GM18870 (cell line): ENCODE data around the gene KRT33B.

Experiments
- ATAC-seq: cut with Tn5 transposase; IDR thresholded peaks from one replicate; pipeline ENCODE4 v1.9.1; 2021; ENCODE audit warnings: moderate library complexity; ENCODE audit not compliant: unreplicated experiment

KRT33B gene

DNA sequence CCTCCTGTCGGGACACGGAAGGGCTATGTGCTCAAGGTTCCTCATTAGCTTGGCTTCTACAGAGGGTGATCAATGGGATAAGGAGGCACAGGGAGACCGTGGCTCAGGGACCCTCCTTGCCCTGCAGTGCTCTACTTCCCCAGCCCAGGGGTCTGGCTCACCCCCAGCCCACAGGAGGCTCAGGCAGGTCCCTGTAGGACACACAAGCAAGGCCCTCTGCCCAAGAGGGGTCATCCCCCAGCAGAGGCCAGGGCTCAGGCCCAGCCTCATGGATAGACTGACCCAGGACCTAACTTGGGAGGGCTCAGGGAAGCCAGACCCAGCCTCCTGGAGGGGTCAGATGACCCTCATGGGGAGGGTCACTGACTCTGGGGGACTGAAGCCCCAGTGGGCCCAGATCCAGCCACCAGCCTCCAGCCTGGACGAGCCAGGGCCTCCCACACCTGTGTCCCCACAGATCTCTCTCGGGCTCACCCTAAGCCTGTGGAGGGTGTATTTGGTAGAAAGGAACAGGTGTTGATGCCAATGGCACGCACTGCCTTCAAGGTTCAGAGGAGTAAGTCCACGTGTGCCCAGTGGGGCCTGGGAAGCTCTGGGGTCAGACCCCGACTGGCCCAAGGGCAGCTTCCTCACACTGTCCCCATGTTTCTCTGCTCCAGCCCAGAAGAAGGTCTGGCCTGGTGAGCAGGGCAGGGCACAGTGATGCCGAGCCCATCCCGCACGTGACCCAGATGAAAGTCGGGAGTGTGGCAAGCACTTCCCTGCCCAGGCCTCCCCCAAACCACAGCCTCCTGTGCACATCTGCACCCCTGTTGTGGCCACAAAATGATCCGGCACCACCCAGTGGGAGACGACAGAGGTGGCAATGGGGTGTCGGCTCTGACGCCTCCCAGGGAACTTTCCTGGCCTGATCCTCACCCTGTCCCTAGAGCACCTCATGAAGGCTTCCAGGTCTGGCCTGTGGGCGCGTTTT, 43.2 kb downstream of the KRT33B start:
- ATAC-seq: no peak

DNA sequence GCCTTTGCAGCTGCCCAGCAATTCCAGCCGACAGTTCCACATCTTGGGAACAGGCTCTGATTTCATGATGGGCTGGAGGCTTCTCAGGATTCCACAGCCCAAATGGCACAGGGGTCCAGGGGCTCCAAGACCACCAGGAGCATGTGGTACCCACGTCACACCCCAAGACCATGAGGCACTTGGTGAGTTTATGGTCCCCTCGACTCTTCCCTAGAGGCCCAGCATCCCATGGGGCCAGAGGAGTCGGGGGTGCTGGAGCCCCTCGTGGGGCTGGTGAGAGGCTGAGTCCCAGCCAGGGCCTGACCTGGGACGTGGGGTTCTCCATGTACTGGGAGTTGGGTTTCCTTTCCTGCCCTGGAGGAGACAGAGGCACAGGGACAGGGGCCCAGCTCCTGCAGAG, 44.0 kb downstream of the KRT33B start:
- ATAC-seq: no peak

DNA sequence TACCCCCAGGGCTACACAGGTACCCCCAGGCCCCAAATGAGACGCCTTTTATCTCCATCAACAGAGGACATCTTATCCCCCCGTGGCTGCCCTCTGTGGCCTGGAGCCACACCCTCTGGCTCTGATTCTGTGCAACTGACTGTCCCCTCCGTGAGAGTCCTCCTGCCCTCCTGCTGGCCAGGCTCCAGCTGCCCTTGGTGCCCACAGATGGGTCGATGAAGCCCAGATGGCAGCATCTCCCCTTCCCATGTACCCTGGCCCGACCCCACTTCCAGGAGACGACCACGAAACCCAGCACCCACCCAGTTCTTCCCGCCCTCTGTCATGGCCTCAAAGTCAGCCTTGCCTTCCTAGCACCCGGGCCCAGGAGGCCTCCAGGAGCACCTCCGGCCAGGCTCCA, 44.5 kb downstream of the KRT33B start:
- ATAC-seq: no peak

DNA sequence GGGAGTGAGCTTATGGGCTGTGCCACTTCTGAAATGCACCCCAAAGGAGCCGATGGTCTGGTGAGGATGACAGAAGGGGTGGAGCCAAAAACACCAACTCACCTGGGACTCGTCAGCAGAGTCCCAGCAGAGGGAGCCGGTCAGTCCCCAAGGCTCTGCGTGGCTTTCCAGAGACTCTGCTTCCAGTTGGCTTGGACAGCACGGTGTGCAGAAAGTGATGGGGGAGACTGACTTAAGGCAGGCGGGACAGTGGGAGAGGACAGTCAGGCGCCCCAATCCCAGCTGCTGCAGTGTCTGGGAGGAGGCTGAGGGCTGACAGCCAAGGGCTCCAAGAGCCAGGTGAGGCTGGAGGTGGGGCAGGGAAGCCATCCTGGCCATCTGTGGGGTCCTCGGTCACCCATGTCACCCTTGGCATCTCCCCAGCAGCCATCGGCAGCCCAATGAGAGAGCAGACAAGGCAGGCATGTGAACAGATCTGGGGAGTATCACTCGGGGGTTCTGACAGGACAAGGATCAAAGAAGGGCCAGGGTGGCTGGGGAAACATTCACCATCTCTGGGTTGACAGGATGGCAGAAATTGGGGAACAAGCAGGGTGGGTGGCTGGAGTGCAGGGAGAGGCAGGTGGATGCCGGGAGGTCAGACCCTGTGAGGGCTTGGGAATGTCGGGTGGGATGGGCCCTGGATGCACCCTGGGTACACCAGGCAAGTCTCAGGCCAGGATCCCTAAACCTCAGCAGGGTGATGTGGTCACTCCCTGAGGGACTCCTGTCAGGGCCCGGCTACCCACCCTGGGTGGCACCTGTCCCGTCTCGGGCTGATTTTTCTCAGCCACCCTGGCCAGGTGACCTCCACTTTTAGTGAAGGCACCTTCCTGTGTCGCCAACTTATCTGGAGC, 45.2 kb downstream of the KRT33B start:
- no peak for ATAC-seq

DNA sequence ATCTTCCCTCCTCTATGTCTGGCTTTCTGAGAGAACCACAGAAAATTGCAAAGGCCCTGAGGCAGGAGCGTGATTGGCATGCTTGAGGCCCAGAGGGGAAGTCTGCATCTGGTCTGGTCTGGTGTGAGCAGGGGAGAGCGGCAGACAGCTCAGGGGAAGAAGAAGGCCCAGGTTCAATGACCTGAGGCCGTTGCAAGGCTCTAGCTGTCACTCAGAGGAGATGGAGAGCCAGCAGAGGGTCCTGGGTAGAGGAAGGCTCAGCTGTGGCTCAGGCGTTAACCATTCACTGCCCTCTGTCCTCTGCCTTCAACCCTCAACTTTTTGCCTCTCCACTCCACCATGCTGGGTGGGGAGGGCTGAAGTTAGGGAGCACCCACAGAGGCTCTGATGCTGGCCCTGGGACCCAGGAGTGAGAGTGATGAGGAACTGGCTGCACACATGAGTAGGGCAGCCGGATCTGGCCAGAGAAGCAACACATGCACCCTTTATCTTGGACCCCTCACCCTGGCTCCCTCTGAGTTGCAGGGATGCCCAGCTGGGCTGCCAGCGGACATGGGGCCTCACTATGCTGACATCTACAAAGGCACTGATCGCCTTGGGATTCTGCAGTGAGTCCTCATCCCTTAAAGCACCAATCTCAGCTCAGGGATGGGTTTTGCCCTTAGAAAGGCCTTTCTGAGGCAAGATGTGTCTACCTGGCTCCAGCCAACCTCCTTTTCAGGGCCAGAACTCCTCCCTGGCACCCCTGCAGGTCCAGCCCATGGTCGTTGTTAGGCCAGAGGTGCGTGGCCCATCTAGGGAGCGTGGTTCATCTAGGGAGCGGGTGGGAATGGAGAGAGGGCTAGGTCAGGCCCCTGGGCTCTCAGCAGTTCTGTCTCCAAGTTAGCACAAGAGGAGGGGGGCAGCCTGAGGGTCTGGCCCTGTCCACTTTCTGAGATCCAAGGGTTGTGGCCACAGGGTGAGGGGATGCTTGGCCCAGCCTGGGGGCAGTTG, 46.4 kb downstream of the KRT33B start:
- no peak for ATAC-seq

DNA sequence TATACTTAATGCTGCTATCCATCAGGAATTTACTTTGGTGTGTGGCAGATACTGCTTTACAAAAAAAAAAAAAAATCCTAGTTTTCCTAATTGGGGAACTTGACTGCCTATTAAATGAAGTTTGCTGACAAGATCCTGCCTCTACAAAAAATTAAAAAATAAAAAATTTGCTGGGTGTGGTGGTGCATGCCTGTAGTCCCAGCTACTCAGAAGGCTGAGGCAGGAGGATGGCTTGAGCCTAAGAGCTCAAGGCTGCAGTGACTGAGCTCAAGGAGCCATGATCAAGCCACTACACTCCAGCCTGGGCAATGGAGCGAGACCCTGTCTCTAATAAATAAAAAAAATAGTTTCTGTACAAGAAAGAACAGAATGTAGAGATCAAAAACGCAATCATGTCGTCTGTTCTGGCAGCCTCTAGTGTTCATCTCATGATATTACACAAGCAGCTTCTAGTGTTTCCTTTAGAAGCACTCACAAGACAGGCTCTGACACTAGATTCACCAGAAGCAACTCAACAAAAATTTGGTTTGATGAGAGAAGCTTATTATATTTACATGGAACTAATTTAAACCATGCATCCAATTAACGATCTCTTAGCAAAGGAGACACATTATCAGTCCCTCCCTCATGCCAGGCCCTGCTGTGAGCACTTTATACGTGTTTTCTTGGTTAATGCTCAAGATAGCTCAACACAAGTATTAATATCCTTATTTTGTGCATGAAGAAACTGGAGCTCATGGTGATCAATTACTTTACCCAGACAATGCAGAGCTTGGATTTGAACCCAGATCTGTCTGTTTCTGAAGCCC, 47.3 kb downstream of the KRT33B start:
- no peak for ATAC-seq

DNA sequence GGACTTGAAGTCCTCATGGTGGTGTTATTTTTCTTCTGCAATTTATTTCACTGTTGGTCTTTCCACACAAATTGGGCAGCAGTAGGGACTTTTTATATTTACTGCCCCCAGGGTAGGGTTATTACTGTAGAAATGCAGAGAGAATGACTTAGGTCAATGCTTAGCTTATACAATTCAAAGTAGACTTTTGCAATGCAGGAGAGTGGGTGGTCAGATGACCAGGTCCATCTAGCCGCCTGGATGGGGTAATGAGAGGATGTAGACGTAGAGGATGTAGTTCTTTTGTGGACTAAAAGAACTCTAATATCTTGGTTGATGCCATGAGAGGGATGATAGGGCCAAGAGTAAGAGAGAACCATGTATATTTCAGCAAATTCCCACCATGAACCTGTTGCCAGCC, 51.4 kb downstream of the KRT33B start:
- no peak for ATAC-seq

DNA sequence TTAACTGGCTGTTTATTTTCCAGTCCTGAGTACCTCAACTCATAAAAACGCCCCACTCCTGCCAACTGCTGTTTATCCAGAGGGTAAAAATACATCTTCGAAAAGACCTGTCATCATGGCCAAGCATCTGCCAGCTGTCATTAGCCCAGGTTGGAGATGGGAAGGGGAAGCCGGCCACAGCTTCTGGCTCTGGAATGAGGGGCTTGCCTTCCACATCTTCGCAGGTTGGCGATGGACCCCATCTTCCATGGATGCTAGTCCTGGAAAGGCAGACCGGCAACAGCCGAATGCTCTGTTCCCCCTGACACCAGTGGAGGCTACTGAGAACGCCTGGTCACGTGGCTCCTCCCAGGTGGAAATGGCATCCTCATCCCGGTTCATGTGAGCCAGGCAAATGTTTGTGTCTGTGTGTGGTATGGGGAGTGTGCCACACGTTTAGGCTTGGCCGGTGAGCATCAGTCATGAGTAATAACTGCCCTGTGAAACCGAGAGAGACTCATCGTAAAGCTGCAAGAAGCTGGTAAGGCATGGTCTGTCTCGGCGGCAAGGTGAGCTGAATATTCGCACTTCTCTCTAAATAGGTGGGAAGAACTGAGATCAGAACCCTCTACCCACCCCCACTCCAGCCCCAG, 53.7 kb downstream of the KRT33B start:
- ATAC-seq: no peak

DNA sequence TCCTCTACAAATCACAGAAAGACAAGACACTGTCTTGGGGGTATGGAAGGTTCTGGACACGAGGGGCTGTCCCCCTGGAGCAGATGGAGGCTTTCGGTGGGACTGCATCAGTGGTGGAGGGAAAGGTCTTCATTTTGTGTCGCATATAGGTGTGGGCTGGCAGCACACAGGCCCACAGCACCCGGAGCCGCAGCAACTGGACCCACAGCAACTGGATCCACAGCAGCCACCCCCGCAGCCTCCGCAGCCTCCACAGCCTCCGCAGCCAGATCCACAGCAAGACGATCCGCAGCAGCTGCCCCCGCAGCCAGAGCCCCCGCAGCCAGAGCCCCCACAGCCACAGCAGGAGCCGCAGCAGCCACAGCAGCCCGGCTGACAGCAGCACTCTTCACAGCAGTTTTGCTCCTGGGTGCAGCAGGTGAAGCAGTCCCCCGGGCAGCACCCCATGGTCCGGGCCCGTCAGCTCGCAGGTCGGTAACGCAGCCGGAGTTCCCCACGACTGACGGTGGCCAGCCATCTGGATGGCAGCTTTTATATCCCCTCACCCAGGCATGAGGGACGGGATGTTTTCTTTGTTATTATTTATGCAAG, 54.3 kb downstream of the KRT33B start, which contains the start of gene KRTAP17-1:
TSS of gene KRTAP17-1 (minus strand) at position 507 of the 591 bp plus-strand sequence. CDS start at position 447, 60 bp downstream.
- ATAC-seq: no peak
